ENCODE measurements around the gene CPT1B.

- no peak for TF ChIP-seq CTCF (IDR thresholded peaks at IDR 0.05; ENCODE audit: control extremely low read depth in 1 of 3, insufficient read depth in 1 of 3, low read depth in 1 of 3, low read length in 3 of 3)
- no peak for TF ChIP-seq CEBPB (IDR thresholded peaks at IDR 0.05; ENCODE audit: low read depth, low read length)
- no peak for TF ChIP-seq YY1 (IDR thresholded peaks at IDR 0.05; ENCODE audit: low read depth, low read length)
- TF ChIP-seq POLR2AphosphoS5 (IDR thresholded peaks at IDR 0.05; ENCODE audit: low read depth, low read length) = no peak
- TF ChIP-seq RXRA (IDR thresholded peaks at IDR 0.05; ENCODE audit: insufficient read depth, low read depth, low read length) = no peak
- no peak for TF ChIP-seq POLR2A (IDR thresholded peaks at IDR 0.05; ENCODE audit: control extremely low read depth in 1 of 2, low read depth in 2 of 2, low read length in 2 of 2)
Observed at GRCh38 chr22:50545522-50546325, 32.5 kb downstream of the CPT1B start, which contains the start of gene KLHDC7B.
